Neuronal stem cell (in vitro differentiated cells): ENCODE data around the gene BRD1.
A peak's percentile ranks its signal among the peaks of the same experiment; 100 is the strongest.

ENCODE experiments used
- DNase-seq: peaks from one replicate; pipeline ENCODE4 v3.0.0-alpha.2; 2013; ENCODE audit warnings: low spot score
- H2AFZ ChIP-seq: one replicate; pipeline ENCODE4 v1.6.1; 2013; ENCODE audit warnings: mild to moderate bottlenecking, low read length, inconsistent platforms
- H2AK5ac ChIP-seq: 2 replicates; pipeline ENCODE4 v1.6.1; 2013; ENCODE audit warnings: low read depth, mild to moderate bottlenecking, inconsistent platforms, low read length, moderate library complexity, mixed read lengths
- H2BK120ac ChIP-seq: 2 replicates; pipeline ENCODE4 v1.6.1; 2013; ENCODE audit warnings: low read depth, mild to moderate bottlenecking, inconsistent platforms, low read length, moderate library complexity, mixed read lengths
- H2BK12ac ChIP-seq: one replicate; pipeline ENCODE4 v1.6.1; 2013; ENCODE audit warnings: low read length, inconsistent platforms
- H2BK15ac ChIP-seq: 2 replicates; pipeline ENCODE4 v1.6.1; 2013; ENCODE audit warnings: mild to moderate bottlenecking, low read length, inconsistent platforms, mixed read lengths
- H2BK5ac ChIP-seq: one replicate; pipeline ENCODE4 v1.6.1; 2013; ENCODE audit warnings: inconsistent platforms, mild to moderate bottlenecking, low read length, moderate library complexity
- H3K14ac ChIP-seq: one replicate; pipeline ENCODE4 v1.6.1; 2013; ENCODE audit warnings: low read length, inconsistent platforms
- H3K18ac ChIP-seq: 2 replicates; pipeline ENCODE4 v1.6.1; 2013; ENCODE audit warnings: low read length, inconsistent platforms
- H3K23ac ChIP-seq: 2 replicates; pipeline ENCODE4 v1.6.1; 2013; ENCODE audit warnings: low read depth, mild to moderate bottlenecking, mixed read lengths, low read length, inconsistent platforms; ENCODE audit not compliant: poor library complexity
- H3K27ac ChIP-seq: replicated peaks from 3 replicates; pipeline ENCODE4 v1.5.1; 2013; ENCODE audit warnings: low read length, inconsistent platforms
- H3K27me3 ChIP-seq, 3 experiments: 2 replicates each; pipeline ENCODE4 v1.6.1; 2013; ENCODE audit warnings: low read length in 3 of 3, mild to moderate bottlenecking in 2 of 3, inconsistent platforms in 1 of 3, low read depth in 1 of 3, mixed read lengths in 1 of 3, moderate library complexity in 1 of 3; ENCODE audit not compliant: control insufficient read depth in 3 of 3, insufficient read depth in 3 of 3
- H3K36me3 ChIP-seq, 2 donors: replicated peaks in 1 of 2; 2 replicates each; pipeline ENCODE4 v1.6.1; 2013; ENCODE audit warnings: low read length in 2 of 2; ENCODE audit not compliant: control insufficient read depth in 2 of 2, insufficient read depth in 2 of 2
- H3K4ac ChIP-seq: 2 replicates; pipeline ENCODE4 v1.6.1; 2013; ENCODE audit warnings: inconsistent platforms, mild to moderate bottlenecking, low read length, moderate library complexity
- H3K4me1 ChIP-seq, 2 donors: 1 replicate in 1 of 2; 2 replicates in 1 of 2; pipeline ENCODE4 v1.6.1; 2013; ENCODE audit warnings: low read length in 2 of 2, low read depth in 1 of 2; ENCODE audit not compliant: control insufficient read depth in 2 of 2, insufficient read depth in 1 of 2
- H3K4me2 ChIP-seq: one replicate; pipeline ENCODE4 v1.6.1; 2013; ENCODE audit warnings: mild to moderate bottlenecking, low read length, inconsistent platforms; ENCODE audit not compliant: insufficient read depth, poor library complexity, severe bottlenecking
- H3K4me3 ChIP-seq, 2 donors: 2 replicates each; pipeline ENCODE4 v1.5.1; 2013; ENCODE audit warnings: low read length in 2 of 2, mild to moderate bottlenecking in 2 of 2, inconsistent platforms in 1 of 2, moderate library complexity in 1 of 2
- H3K79me1 ChIP-seq: one replicate; pipeline ENCODE4 v1.6.1; 2013; ENCODE audit warnings: low read depth, mild to moderate bottlenecking, inconsistent platforms, low read length, moderate library complexity
- H3K9ac ChIP-seq: one replicate; pipeline ENCODE4 v1.6.1; 2013; ENCODE audit warnings: mild to moderate bottlenecking, low read depth, low read length, inconsistent platforms; ENCODE audit not compliant: poor library complexity
- H3K9me3 ChIP-seq, 2 donors: replicated peaks in 1 of 2; 2 replicates each; pipeline versions ENCODE3 to v1.6.1; 2013; ENCODE audit warnings: low read length in 2 of 2, mild to moderate bottlenecking in 2 of 2, inconsistent platforms in 1 of 2, low read depth in 1 of 2, mixed read lengths in 1 of 2, moderate library complexity in 1 of 2; ENCODE audit not compliant: control insufficient read depth in 2 of 2, insufficient read depth in 1 of 2
- H4K8ac ChIP-seq: one replicate; pipeline ENCODE4 v1.6.1; 2013; ENCODE audit warnings: low read depth, mild to moderate bottlenecking, inconsistent platforms, low read length, moderate library complexity
- H4K91ac ChIP-seq: one replicate; pipeline ENCODE4 v1.6.1; 2013; ENCODE audit warnings: low read length, low read depth, mild to moderate bottlenecking, inconsistent platforms; ENCODE audit not compliant: poor library complexity
- WGBS, 2 donors: extraction: QIAGEN DNeasy Blood & Tissue Kit; methylation state at CpG; one replicate each; pipeline ENCODE4 v1.1.7; 2013; ENCODE audit warnings: missing lambda C conversion rate in 2 of 2, mixed read lengths in 1 of 2; ENCODE audit not compliant: insufficient read length in 2 of 2, insufficient replicate concordance in 1 of 2; ENCODE audit errors: extremely low coverage in 2 of 2; 5-methylcytosine and 5-hydroxymethylcytosine counted together

The BRD1 gene

DNA sequence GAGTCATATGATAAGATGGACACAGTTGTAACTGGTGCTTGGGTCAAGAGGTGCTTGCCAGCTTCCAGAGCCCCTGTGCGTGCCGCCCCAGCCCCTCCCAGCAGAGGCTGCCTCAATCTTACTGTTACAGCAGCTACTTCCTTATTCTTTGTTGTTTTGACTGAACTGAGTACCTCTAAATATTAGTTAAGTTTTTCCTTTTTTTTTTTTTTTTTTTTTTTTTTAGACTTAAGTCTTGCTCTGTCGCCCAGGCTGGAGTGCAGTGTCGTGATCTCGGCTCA is 34.8 kb upstream of the BRD1 start:
- Histone ChIP-seq H2BK120ac (no peak overlapping the region), H3K9me3 (peaks cover 11 to 32% of the 10 kb centered on the region in 2 donors), H3K36me3 (peaks cover under 1 to 26% of the 10 kb centered on the region in 2 donors), H3K4ac (no peak overlapping the region), H3K27ac (no peak overlapping the region), H3K18ac (no peak overlapping the region), H3K4me2 (no peak overlapping the region), H2AK5ac (no peak overlapping the region), H2BK5ac (no peak overlapping the region), H3K27me3 (no peaks in the 10 kb centered on the region), H3K79me1 (peaks cover 20% of the 10 kb centered on the region), H4K91ac (no peak overlapping the region), H3K9ac (no peak overlapping the region), H3K4me3 (no peak overlapping the region), H4K8ac (no peak overlapping the region), H2BK15ac (no peak overlapping the region), H2AFZ (no peak overlapping the region), H2BK12ac (no peak overlapping the region), H3K14ac (no peak overlapping the region), H3K23ac (no peak overlapping the region), H3K4me1 (no peaks in the 10 kb centered on the region)
- DNase-seq: no peak
- no CpG with 5 or more reads among the region's 5 CpGs for WGBS, 2 donors

DNA sequence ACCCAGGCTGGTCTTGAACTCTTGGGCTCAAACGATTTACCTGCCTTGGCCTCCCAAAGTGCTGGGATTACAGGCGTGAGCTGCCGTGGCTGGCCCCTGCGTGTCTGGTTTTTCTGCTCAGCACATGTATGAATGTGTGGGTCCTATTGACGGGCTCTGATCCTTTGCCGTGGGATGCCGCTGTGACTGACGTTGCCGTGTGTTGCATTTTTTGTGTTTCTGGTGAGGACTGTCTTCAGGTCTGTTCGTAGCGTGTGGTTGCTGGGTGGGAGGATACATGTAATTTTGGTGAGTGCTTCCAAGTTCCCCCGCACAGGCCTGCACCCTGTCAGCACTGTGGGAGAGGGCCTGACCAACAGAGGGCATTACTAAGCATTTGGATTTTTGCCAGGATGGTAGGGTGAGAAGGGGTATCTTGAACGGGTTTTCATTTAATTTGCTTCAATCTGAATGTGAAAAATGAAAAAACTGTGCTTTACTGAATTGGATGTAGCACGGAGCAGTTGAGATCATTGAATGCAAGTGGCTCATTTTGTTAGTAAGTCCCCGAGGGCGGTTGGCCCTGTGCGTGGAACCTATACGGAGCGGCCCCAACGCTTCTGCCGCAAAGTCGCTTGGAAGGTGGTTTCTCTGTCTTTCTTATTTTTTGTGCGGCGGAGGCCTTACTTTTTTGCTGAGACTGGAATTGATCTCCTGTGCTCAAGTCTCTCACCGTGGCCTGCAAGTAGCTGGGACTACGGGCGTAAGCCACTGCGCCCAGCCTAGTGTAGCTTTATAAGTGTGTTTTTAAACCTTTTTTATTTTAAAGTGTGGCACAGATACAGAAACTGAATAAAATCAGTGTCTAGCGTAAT is 34.2 kb upstream of the BRD1 start:
- no peak overlapping the region for H3K14ac ChIP-seq
- peaks cover 10 to 26% of the 10 kb centered on the region in 2 donors for H3K9me3 ChIP-seq
- no peak overlapping the region for H4K91ac ChIP-seq
- peak overlapping the region; percentile 77 for H3K9ac ChIP-seq
- peak overlapping the region; percentile 28 for H3K18ac ChIP-seq
- H3K4me3 ChIP-seq: no peak overlapping the region
- WGBS, 2 donors: no CpG with 5 or more reads among the region's 29 CpGs
- peaks cover 1 to 26% of the 10 kb centered on the region in 2 donors for H3K36me3 ChIP-seq
- H2AFZ ChIP-seq: no peak overlapping the region
- H4K8ac ChIP-seq: peak overlapping the region; percentile 43
- no peak overlapping the region for H2BK5ac ChIP-seq
- no peak overlapping the region for H2BK15ac ChIP-seq
- no peak overlapping the region for H2BK120ac ChIP-seq
- H3K23ac ChIP-seq: no peak overlapping the region
- DNase-seq: no peak
- no peaks in the 10 kb centered on the region for H3K27me3 ChIP-seq
- peaks cover 21% of the 10 kb centered on the region for H3K79me1 ChIP-seq
- H2AK5ac ChIP-seq: no peak overlapping the region
- H3K4me1 ChIP-seq: no peaks in the 10 kb centered on the region
- H3K4me2 ChIP-seq: no peak overlapping the region
- no peak overlapping the region for H2BK12ac ChIP-seq
- H3K27ac ChIP-seq: no peak overlapping the region
- no peak overlapping the region for H3K4ac ChIP-seq

DNA sequence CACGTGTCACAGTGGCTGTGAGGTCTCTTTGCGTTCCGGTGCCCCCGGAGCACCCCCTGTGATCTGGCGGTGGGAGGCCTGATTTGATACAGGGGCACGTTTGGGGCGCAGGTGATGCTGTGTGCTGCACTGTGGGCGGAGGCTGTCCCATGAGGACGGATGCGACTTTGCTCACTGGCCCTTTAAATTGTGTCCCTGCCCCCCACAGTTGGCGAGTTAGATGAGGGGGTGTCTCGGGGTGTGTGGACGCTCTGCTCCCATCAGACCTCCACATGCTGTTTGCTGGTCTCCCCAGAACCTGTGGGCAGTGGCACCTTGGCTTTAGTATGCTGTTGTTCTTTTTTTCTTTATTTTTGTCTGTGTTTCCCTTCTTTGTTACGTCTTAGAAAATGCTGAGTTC is 31.2 kb upstream of the BRD1 start:
- Histone ChIP-seq H4K8ac (no peak overlapping the region), H3K4me3 (no peak overlapping the region), H2AFZ (no peak overlapping the region), H3K27ac (no peak overlapping the region), H3K14ac (no peak overlapping the region), H3K4me1 (peaks cover 9 to 13% of the 10 kb centered on the region in 2 donors), H4K91ac (no peak overlapping the region), H3K36me3 (peaks cover 1 to 22% of the 10 kb centered on the region in 2 donors), H3K23ac (no peak overlapping the region), H2BK12ac (no peak overlapping the region), H3K9ac (no peak overlapping the region), H2BK120ac (no peak overlapping the region), H2BK15ac (no peak overlapping the region), H3K9me3 (no peaks in the 10 kb centered on the region), H2AK5ac (no peak overlapping the region), H3K4ac (no peak overlapping the region), H3K79me1 (peaks cover 24% of the 10 kb centered on the region), H3K18ac (no peak overlapping the region), H3K4me2 (no peak overlapping the region), H2BK5ac (no peak overlapping the region), H3K27me3 (no peaks in the 10 kb centered on the region)
- no peak for DNase-seq
- WGBS, 2 donors: no CpG with 5 or more reads among the region's 14 CpGs

DNA sequence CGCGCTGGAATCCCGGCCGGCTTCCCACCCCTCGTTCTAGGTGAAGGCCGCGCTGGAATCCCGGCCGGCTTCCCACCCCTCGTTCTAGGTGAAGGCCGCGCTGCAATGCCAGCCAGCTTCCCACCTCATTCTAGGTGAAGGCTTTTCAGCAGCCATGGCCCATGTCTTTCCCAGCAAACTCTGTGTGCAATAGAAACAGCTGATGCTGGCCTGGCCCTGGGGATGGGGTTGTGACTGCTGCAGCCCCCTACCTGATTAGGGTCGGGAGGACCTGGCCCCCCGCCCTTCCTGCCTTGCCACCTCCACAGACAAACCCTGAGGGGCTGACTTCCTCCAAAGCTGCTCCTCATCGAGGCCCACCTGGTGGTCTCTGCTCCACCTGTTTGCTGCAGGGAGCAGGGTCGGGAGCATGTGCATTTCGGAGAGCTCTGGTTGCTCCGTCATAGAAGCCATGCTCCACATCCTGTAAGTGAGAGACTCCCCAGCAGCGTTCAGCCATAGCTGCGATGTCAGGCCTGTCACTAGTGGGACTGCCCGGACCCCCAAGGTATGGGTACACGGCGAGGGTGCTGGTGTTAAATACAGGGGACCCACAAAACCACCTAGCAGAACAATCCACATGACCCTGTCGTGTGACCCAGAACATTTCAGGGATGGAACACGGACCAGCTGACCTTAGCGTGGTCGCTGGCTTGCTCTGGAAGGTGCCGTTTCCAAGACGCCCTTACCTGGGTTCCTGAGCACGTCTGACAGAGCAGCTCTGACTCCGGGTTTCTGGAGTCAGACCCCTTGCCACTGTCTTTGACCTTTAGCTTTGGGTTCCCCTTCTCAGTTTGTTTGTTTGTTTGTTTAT is 29.3 kb upstream of the BRD1 start:
- DNase-seq: no peak
- Histone ChIP-seq H3K36me3 (peaks cover 1 to 20% of the 10 kb centered on the region in 2 donors), H3K4me2 (no peak overlapping the region), H3K4ac (no peak overlapping the region), H2BK15ac (no peak overlapping the region), H3K14ac (peak overlapping the region; percentile 75), H4K91ac (no peak overlapping the region), H2BK120ac (no peak overlapping the region), H2AK5ac (no peak overlapping the region), H3K4me3 (peak overlapping the region in 1 of 2 donors; percentile 1), H3K27me3 (peaks cover 0 to 10% (median 9%) of the 10 kb centered on the region in 3 experiments), H2BK12ac (no peak overlapping the region), H3K23ac (peak overlapping the region; percentile 10), H3K4me1 (peaks cover 9 to 13% of the 10 kb centered on the region in 2 donors), H4K8ac (no peak overlapping the region), H2BK5ac (no peak overlapping the region), H2AFZ (no peak overlapping the region), H3K9ac (no peak overlapping the region), H3K9me3 (no peaks in the 10 kb centered on the region), H3K18ac (no peak overlapping the region), H3K27ac (no peak overlapping the region), H3K79me1 (peaks cover 22% of the 10 kb centered on the region)
- no CpG with 5 or more reads among the region's 31 CpGs for WGBS, 2 donors
